Measurements from ENCODE around the gene RUNDC3A.

- TF ChIP-seq CTCF (IDR thresholded peaks at IDR 0.05; ENCODE audit: borderline replicate concordance, extremely low read depth, low read length, poor library complexity, severe bottlenecking) (no peak), EZH2 (IDR thresholded peaks at IDR 0.05; ENCODE audit: borderline replicate concordance, low read depth, low read length, severe bottlenecking) (no peak)
These were observed 29.1 kb upstream of the RUNDC3A start for GRCh38 chr17:44279346-44279665.
